GM12801 (cell line): ENCODE data around the gene SHISA9.

ENCODE experiments used
- TF ChIP-seq, protein P1 (sequence below): IDR thresholded peaks from one replicate; pipeline ENCODE4 v1.5.1; 2011; ENCODE audit warnings: control low read depth; ENCODE audit not compliant: insufficient read length; ENCODE audit errors: extremely low read depth

The SHISA9 gene

GRCh38 chr16:13238182-13238581, 336.8 kb downstream of the SHISA9 start:
- TF ChIP-seq, protein P1, sequence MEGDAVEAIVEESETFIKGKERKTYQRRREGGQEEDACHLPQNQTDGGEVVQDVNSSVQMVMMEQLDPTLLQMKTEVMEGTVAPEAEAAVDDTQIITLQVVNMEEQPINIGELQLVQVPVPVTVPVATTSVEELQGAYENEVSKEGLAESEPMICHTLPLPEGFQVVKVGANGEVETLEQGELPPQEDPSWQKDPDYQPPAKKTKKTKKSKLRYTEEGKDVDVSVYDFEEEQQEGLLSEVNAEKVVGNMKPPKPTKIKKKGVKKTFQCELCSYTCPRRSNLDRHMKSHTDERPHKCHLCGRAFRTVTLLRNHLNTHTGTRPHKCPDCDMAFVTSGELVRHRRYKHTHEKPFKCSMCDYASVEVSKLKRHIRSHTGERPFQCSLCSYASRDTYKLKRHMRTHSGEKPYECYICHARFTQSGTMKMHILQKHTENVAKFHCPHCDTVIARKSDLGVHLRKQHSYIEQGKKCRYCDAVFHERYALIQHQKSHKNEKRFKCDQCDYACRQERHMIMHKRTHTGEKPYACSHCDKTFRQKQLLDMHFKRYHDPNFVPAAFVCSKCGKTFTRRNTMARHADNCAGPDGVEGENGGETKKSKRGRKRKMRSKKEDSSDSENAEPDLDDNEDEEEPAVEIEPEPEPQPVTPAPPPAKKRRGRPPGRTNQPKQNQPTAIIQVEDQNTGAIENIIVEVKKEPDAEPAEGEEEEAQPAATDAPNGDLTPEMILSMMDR: no peak

- TF ChIP-seq, protein P1: no peak
These were observed 340.8 kb downstream of the SHISA9 start for GRCh38 chr16:13242201-13242600.

DNA sequence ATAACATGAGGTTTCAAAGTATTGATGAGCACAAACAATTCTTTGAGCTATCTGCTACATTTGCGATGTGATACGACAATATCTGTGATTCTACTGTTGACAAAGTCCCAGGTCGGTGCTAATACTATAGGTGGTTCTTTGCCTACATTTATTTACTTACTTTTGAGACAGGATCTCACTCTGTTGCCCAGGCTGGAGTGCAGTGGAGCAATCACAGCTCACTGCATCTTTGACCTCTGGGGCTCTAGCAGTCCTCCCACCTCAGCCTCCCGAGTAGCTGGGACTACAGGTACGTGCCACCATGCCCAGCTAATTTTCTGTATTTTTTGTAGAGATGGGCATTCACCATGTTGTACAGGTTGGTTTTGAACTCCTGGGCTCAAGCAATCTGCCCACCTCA, 343.4 kb downstream of the SHISA9 start:
- TF ChIP-seq, protein P1: no peak

- TF ChIP-seq, protein P1: no peak
These were observed 344.4 kb downstream of the SHISA9 start for GRCh38 chr16:13245713-13246377.

DNA sequence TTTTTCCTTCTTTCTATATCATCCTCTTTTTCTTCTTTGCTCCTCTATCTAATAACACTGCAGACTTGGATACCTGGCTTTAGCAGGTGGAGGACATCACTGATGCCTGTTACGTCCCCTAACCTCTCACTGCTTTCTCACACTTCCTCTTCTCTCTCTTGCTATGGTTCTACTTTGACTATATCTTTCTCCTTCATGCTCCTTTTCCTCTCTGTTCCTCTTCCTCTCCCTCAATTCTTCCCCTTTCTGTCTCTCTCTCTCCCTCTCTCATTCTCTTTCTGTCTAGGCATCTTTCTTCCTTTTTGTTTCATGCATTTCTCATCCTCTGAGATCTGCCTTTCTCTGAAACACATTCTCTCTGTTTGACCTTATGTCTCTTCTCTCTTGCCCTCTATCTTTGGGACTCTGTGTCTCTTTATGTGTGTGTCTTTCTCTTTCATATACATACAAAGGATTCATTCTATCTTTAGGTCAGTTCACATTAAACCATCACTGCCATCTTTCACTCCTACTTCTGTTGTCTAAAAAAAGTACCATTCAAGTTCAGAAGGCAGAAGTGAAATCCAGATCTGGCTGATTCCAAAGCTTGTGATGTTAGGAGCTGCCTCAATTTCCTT, 353.7 kb downstream of the SHISA9 start:
- TF ChIP-seq, protein P1: no peak

GRCh38 chr16:13262270-13263090, 361.1 kb downstream of the SHISA9 start:
- TF ChIP-seq, protein P1: no peak
